GM12878 (cell line): Measurements from ENCODE around the gene SPRED2. TPM values are rescaled to one million over a fixed set of nuclear protein-coding genes. Genes with fewer than 3 reads are reported as not detected.

Experiments
- ATAC-seq: fragments of 200-7000 bp; cut with Tn5 transposase; 3 replicates; pipeline ENCODE4 v1.9.1; 2020; ENCODE audit warnings: mild to moderate bottlenecking, moderate library complexity
- BruUV-seq: library from RNA; stranded (reverse); fragments of 400-500 nt; replicated peaks from 2 replicates; lab custom pipeline; 2021; lab: Mats Ljungman, UMichigan
- CTCF ChIA-PET: fragments of 300-600 bp; sonication (Branson Sonifier 250); formaldehyde crosslinking; extraction: SDS; loops from one replicate; lab custom pipeline; 2021; ENCODE audit warnings: inconsistent platforms; lab: Yijun Ruan, JAX
- POLR2A ChIA-PET: fragments of 350-600 bp; formaldehyde crosslinking; extraction: SDS; loops from one replicate; lab custom pipeline; 2021; ENCODE audit warnings: inconsistent platforms; lab: Charles Lee
- RAD21 ChIA-PET: fragments of 300-600 bp; sonication (Branson Sonifier 250); formaldehyde crosslinking; loops from one replicate; lab custom pipeline; 2023; ENCODE audit warnings: antibody characterized with exemption; ENCODE audit not compliant: unreplicated experiment; lab: Charles Lee
- SMC1A ChIA-PET: fragments of 300-600 bp; sonication (Branson Sonifier 250); formaldehyde crosslinking; loops from one replicate; lab custom pipeline; 2023; ENCODE audit not compliant: unreplicated experiment, uncharacterized antibody; lab: Charles Lee
- DNase-seq: peaks from one replicate; pipeline ENCODE4 v3.0.0-alpha.2; 2011; ENCODE audit warnings: low read depth, low spot score
- FAIRE-seq: peaks from 3 replicates; lab custom pipeline; 2011; peaks lifted over from hg19 to GRCh38; lab: Jason Lieb, UNC
- H2AFZ ChIP-seq: 2 replicates; pipeline ENCODE4 v1.6.0; 2011; ENCODE audit warnings: low read depth, low read length, control low read depth; ENCODE audit not compliant: control insufficient read depth
- H3K27ac ChIP-seq: 2 replicates; pipeline ENCODE4 v1.5.1; 2011; ENCODE audit warnings: control low read depth; ENCODE audit not compliant: control insufficient read depth, insufficient read depth
- H3K27me3 ChIP-seq, 2 experiments: replicated peaks in 1 of 2; 2 replicates each; pipeline versions ENCODE4 v1.6.0 to v1.6.1; 2011; ENCODE audit warnings: low read length in 1 of 2; ENCODE audit not compliant: control insufficient read depth in 2 of 2, insufficient read depth in 2 of 2
- H3K36me3 ChIP-seq, 2 experiments: 2 replicates each; pipeline ENCODE4 v1.5.1; 2011; ENCODE audit warnings: low read length in 1 of 2; ENCODE audit not compliant: control insufficient read depth in 2 of 2, insufficient read depth in 2 of 2
- H3K4me1 ChIP-seq: 2 replicates; pipeline ENCODE4 v1.6.1; 2011; ENCODE audit warnings: mild to moderate bottlenecking, low read length, moderate library complexity, mixed read lengths; ENCODE audit not compliant: control insufficient read depth, insufficient read depth
- H3K4me2 ChIP-seq: 2 replicates; pipeline ENCODE4 v1.6.0; 2011; ENCODE audit warnings: control low read depth; ENCODE audit not compliant: control insufficient read depth, insufficient read depth
- H3K4me3 ChIP-seq: fragments of 200-600 bp; sonication (generic); 2 replicates; pipeline ENCODE4 v1.5.1; 2016
- H3K79me2 ChIP-seq: 2 replicates; pipeline ENCODE4 v1.6.0; 2011; ENCODE audit warnings: low read length; ENCODE audit not compliant: control insufficient read depth, insufficient read depth
- H3K9ac ChIP-seq: 2 replicates; pipeline ENCODE4 v1.8.0; 2011; ENCODE audit warnings: low read length, control low read depth, mixed read lengths; ENCODE audit not compliant: control insufficient read depth, insufficient read depth
- H3K9me3 ChIP-seq: replicated peaks from 3 replicates; pipeline ENCODE4 v1.5.1; 2011; ENCODE audit warnings: mild to moderate bottlenecking, low read length; ENCODE audit not compliant: control insufficient read depth, insufficient read depth
- H4K20me1 ChIP-seq: 2 replicates; pipeline ENCODE4 v1.6.0; 2011; ENCODE audit not compliant: control insufficient read depth, insufficient read depth
- IRF4 ChIP-seq: IDR thresholded peaks from 2 replicates; pipeline ENCODE4 v1.6.1; 2011; ENCODE audit warnings: low read depth, low read length
- MTA2 ChIP-seq: fragments of 450-650 bp; IDR thresholded peaks from 2 replicates; pipeline ENCODE4 v1.6.1; 2016; ENCODE audit warnings: low read depth, mild to moderate bottlenecking, moderate library complexity
- RAD21 ChIP-seq: IDR thresholded peaks from 2 replicates; pipeline ENCODE4 v1.6.1; 2011; ENCODE audit warnings: mild to moderate bottlenecking, low read depth, low read length, moderate library complexity; ENCODE audit not compliant: insufficient read depth
- SMAD1 ChIP-seq: fragments of 450-650 bp; IDR thresholded peaks from 2 replicates; pipeline ENCODE4 v1.6.1; 2018; ENCODE audit warnings: mild to moderate bottlenecking, low read depth; ENCODE audit not compliant: partially characterized antibody
- WRNIP1 ChIP-seq: IDR thresholded peaks from 2 replicates; pipeline ENCODE4 v1.6.1; 2011; ENCODE audit warnings: low read depth, low read length, improper control_type of control experiment, borderline replicate concordance
- YBX1 ChIP-seq: fragments of 450-650 bp; IDR thresholded peaks from 2 replicates; pipeline ENCODE4 v1.6.1; 2016; ENCODE audit warnings: antibody characterized with exemption
- ZNF24 ChIP-seq: fragments of 450-650 bp; IDR thresholded peaks from 2 replicates; pipeline ENCODE4 v1.6.1; 2017; ENCODE audit warnings: antibody characterized with exemption, mild to moderate bottlenecking
- WGBS: methylation state at CpG from one replicate; pipeline ENCODE4 v1.1.6; 2016; ENCODE audit warnings: low lambda C conversion rate; ENCODE audit not compliant: insufficient replicate concordance, insufficient coverage; ENCODE audit errors: missing lambda C conversion rate; 5-methylcytosine and 5-hydroxymethylcytosine counted together
- in situ Hi-C: fragments of 300-500 bp; cut with MboI; formaldehyde crosslinking; loops from 9 replicates; pipeline ENCODE4 v1.14.3; 2018; ENCODE audit warnings: mixed read lengths
- intact Hi-C: fragments of 100-400 bp; cut with micrococcal nuclease; formaldehyde crosslinking; loops from one replicate; pipeline ENCODE4 v1.14.2; 2022; ENCODE audit not compliant: unreplicated experiment
- polyA plus RNA-seq, 11 experiments: library from polyadenylated mRNA; depleted of rRNA in 4 of 11; unstranded in 6 of 11; stranded (reverse) in 5 of 11; fragments of >200 nt; fragmentation: Nextera tagmentation in 4 of 11; fragmentation: Illumina TruSeq in 1 of 11; extraction: Ambion mirVana in 4 of 11; extraction: Trizol in 1 of 11; gene quantifications; 1 replicate in 1 of 11; 2 replicates in 10 of 11; pipeline versions ENCODE4 v1.2.1 to v1.2.3, GENCODE V29; 2011 to 2016; ENCODE audit warnings: inconsistent platforms in 2 of 11, missing spikeins in 2 of 11, low read depth in 1 of 11
- total RNA-seq, 4 experiments: library from RNA; depleted of rRNA in 3 of 4; stranded (reverse); fragments of >200 nt in 3 of 4; fragmentation: Illumina TruSeq in 1 of 4; extraction: Trizol in 1 of 4; gene quantifications; 2 replicates each; pipeline versions ENCODE4 v1.2.1 to v1.2.3, GENCODE V29; 2013 to 2021
- TF ChIP-seq, protein P1 (sequence below): IDR thresholded peaks from 2 replicates; pipeline ENCODE4 v1.6.1; 2011; ENCODE audit warnings: borderline replicate concordance, low read depth, mild to moderate bottlenecking, moderate library complexity, low read length; ENCODE audit not compliant: insufficient read depth, poor library complexity, severe bottlenecking
- TF ChIP-seq, protein P2 (sequence below): IDR thresholded peaks from 2 replicates; pipeline ENCODE4 v1.6.1; 2012; ENCODE audit warnings: low read depth, low read length, improper control_type of control experiment
- TF ChIP-seq, protein P3 (sequence below): fragments of 450-650 bp; IDR thresholded peaks from 2 replicates; pipeline ENCODE4 v1.6.1; 2016; ENCODE audit warnings: mild to moderate bottlenecking
- TF ChIP-seq, protein P4 (sequence below): fragments of 450-650 bp; IDR thresholded peaks from 2 replicates; pipeline ENCODE4 v1.6.1; 2017; ENCODE audit warnings: low read depth, mild to moderate bottlenecking, moderate library complexity

SPRED2 gene
- total and polyA plus RNA-seq, 10 of the 15 experiments (the other 5 are each of a cell fraction or from before 2014, with no cell fraction given) = 3.0 to 23.9 (median 9.7) TPM

DNA sequence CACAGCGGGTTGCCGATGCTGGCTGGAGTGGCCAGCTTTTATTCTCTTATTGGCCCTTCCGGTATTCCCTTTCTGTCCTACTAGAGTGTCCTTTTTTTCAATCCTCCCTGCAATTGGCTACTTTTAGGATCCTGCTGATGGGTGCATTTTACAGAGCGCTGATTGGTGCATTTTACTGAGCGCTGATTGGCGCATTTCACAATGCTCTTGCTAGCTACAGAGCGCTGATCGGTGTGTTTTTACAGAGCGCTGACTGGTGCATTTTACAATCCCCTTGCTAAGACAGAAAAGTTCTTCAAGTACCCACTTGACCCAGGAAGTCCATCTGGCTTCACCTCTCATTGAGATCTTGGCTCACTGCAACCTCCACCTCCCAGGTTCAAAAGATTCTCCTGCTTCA is 44.4 kb upstream of the SPRED2 start:
- Histone ChIP-seq H4K20me1 (no peaks in the 10 kb centered on the region), H3K27me3 (peaks cover 0 to 2% of the 10 kb centered on the region in 2 experiments; a peak in 1 of 4 replicates), H3K36me3 (no peaks in the 10 kb centered on the region), H3K4me2 (no peak overlapping the region), H3K9ac (no peak overlapping the region), H3K9me3 (peaks cover 6% of the 10 kb centered on the region; the same call in 2 of the 3 replicates), H2AFZ (no peak overlapping the region), H3K27ac (no peak overlapping the region), H3K4me1 (no peaks in the 10 kb centered on the region), H3K4me3 (no peak overlapping the region), H3K79me2 (no peaks in the 10 kb centered on the region)
- RAD21 ChIA-PET = no interaction called here
- WGBS = 91% methylated on average over 9 of the region's 9 CpGs
- TF ChIP-seq ZNF24 (no peak), SMAD1 (no peak), IRF4 (no peak), WRNIP1 (no peak), YBX1 (no peak), MTA2 (no peak), RAD21 (no peak)
- TF ChIP-seq, protein P1, sequence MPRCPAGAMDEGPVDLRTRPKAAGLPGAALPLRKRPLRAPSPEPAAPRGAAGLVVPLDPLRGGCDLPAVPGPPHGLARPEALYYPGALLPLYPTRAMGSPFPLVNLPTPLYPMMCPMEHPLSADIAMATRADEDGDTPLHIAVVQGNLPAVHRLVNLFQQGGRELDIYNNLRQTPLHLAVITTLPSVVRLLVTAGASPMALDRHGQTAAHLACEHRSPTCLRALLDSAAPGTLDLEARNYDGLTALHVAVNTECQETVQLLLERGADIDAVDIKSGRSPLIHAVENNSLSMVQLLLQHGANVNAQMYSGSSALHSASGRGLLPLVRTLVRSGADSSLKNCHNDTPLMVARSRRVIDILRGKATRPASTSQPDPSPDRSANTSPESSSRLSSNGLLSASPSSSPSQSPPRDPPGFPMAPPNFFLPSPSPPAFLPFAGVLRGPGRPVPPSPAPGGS = no peak
- TF ChIP-seq, protein P2, sequence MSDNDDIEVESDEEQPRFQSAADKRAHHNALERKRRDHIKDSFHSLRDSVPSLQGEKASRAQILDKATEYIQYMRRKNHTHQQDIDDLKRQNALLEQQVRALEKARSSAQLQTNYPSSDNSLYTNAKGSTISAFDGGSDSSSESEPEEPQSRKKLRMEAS = no peak
- TF ChIP-seq, protein P3, sequence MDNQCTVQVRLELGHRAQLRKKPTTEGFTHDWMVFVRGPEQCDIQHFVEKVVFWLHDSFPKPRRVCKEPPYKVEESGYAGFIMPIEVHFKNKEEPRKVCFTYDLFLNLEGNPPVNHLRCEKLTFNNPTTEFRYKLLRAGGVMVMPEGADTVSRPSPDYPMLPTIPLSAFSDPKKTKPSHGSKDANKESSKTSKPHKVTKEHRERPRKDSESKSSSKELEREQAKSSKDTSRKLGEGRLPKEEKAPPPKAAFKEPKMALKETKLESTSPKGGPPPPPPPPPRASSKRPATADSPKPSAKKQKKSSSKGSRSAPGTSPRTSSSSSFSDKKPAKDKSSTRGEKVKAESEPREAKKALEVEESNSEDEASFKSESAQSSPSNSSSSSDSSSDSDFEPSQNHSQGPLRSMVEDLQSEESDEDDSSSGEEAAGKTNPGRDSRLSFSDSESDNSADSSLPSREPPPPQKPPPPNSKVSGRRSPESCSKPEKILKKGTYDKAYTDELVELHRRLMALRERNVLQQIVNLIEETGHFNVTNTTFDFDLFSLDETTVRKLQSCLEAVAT = no peak
- TF ChIP-seq, protein P4, sequence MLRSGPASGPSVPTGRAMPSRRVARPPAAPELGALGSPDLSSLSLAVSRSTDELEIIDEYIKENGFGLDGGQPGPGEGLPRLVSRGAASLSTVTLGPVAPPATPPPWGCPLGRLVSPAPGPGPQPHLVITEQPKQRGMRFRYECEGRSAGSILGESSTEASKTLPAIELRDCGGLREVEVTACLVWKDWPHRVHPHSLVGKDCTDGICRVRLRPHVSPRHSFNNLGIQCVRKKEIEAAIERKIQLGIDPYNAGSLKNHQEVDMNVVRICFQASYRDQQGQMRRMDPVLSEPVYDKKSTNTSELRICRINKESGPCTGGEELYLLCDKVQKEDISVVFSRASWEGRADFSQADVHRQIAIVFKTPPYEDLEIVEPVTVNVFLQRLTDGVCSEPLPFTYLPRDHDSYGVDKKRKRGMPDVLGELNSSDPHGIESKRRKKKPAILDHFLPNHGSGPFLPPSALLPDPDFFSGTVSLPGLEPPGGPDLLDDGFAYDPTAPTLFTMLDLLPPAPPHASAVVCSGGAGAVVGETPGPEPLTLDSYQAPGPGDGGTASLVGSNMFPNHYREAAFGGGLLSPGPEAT = no peak
- no TSS peak for BruUV-seq
- CTCF ChIA-PET = no interaction called here
- intact Hi-C loops = no loop called here
- FAIRE-seq = no peak
- POLR2A ChIA-PET = no interaction called here
- SMC1A ChIA-PET = interaction anchor here (1.0 kb wide), 1 partner anchor 13 kb away, joined by 3 read pairs; no protein-coding TSS in a partner anchor
- in situ Hi-C loops = no loop called here
- no peak for DNase-seq
- no peak for ATAC-seq
